HEK293 (cell line): ENCODE results near the gene NFAT5.

ENCODE experiments used
- CTCF ChIA-PET: fragments of 350-600 bp; formaldehyde crosslinking; extraction: SDS; loops from one replicate; lab custom pipeline; 2021; ENCODE audit warnings: antibody characterized with exemption; lab: Yijun Ruan, JAX
- POLR2A ChIA-PET: fragments of 300-600 bp; formaldehyde crosslinking; extraction: SDS; loops from one replicate; lab custom pipeline; 2020; ENCODE audit warnings: antibody characterized with exemption, inconsistent platforms; lab: Yijun Ruan, JAX
- H3K27ac ChIP-seq: fragments of 200-500 bp; sonication (Bioruptor generic); 2 replicates; pipeline ENCODE4 v1.5.1; 2014; ENCODE audit warnings: low read depth, low read length, control low read depth, inconsistent platforms; ENCODE audit errors: extremely low read depth
- H3K36me3 ChIP-seq, 2 experiments: fragments of 200-500 bp in 1 of 2; sonication (Bioruptor generic) in 1 of 2; 1 replicate in 1 of 2; 2 replicates in 1 of 2; pipeline ENCODE4 v1.5.1; 2014 to 2017; ENCODE audit warnings: inconsistent platforms in 2 of 2, low read length in 2 of 2; ENCODE audit not compliant: control insufficient read depth in 2 of 2, insufficient read depth in 1 of 2
- H3K4me1 ChIP-seq: fragments of 200-500 bp; sonication (Bioruptor generic); 2 replicates; pipeline ENCODE4 v1.5.1; 2014; ENCODE audit warnings: mild to moderate bottlenecking, low read length, inconsistent platforms; ENCODE audit not compliant: control insufficient read depth, insufficient read depth
- H3K4me3 ChIP-seq: 2 replicates; pipeline ENCODE4 v1.5.1; 2011; ENCODE audit warnings: low read depth, mild to moderate bottlenecking, control low read depth, low read length, moderate library complexity
- H3K9me3 ChIP-seq: fragments of 200-500 bp; sonication (Bioruptor generic); 2 replicates; pipeline ENCODE4 v1.5.1; 2014; ENCODE audit warnings: low read depth, low read length, inconsistent platforms; ENCODE audit not compliant: control insufficient read depth, insufficient read depth
- GFI1B ChIP-seq: fragments of 450-650 bp; formaldehyde crosslinking; IDR thresholded peaks from 2 replicates; pipeline ENCODE4 v1.5.1; 2016; ENCODE audit warnings: missing biosample characterization, missing genetic modification characterization
- GLI4 ChIP-seq: fragments of 450-650 bp; formaldehyde crosslinking; IDR thresholded peaks from 2 replicates; pipeline ENCODE4 v1.5.1; 2016; ENCODE audit warnings: missing biosample characterization, missing genetic modification characterization
- MEIS1 ChIP-seq: sonication (generic); formaldehyde crosslinking; IDR thresholded peaks from 2 replicates; pipeline ENCODE4 v1.8.1; 2022; ENCODE audit warnings: missing genetic modification reagents, mild to moderate bottlenecking, borderline replicate concordance
- OSR2 ChIP-seq: fragments of 450-650 bp; formaldehyde crosslinking; IDR thresholded peaks from 2 replicates; pipeline ENCODE4 v1.5.1; 2016; ENCODE audit warnings: missing biosample characterization, missing genetic modification characterization
- PRDM1 ChIP-seq: fragments of 450-650 bp; formaldehyde crosslinking; IDR thresholded peaks from 2 replicates; pipeline ENCODE4; 2016; ENCODE audit warnings: missing biosample characterization, missing genetic modification characterization
- RBAK ChIP-seq: fragments of 450-650 bp; formaldehyde crosslinking; IDR thresholded peaks from 2 replicates; pipeline ENCODE4 v1.5.1; 2016; ENCODE audit warnings: missing biosample characterization, missing genetic modification characterization
- ZNF10 ChIP-seq: fragments of 450-650 bp; formaldehyde crosslinking; IDR thresholded peaks from 2 replicates; pipeline ENCODE4 v1.5.1; 2017; ENCODE audit warnings: missing biosample characterization, missing genetic modification characterization
- ZNF138 ChIP-seq: fragments of 450-650 bp; formaldehyde crosslinking; IDR thresholded peaks from 2 replicates; pipeline ENCODE4 v1.5.1; 2016; ENCODE audit warnings: missing biosample characterization, missing genetic modification characterization, borderline replicate concordance
- ZNF155 ChIP-seq: fragments of 450-650 bp; formaldehyde crosslinking; IDR thresholded peaks from 2 replicates; pipeline ENCODE4 v1.5.1; 2016; ENCODE audit warnings: missing biosample characterization, missing genetic modification characterization
- ZNF221 ChIP-seq: fragments of 450-650 bp; formaldehyde crosslinking; IDR thresholded peaks from 2 replicates; pipeline ENCODE4 v1.5.1; 2017; ENCODE audit warnings: missing biosample characterization, missing genetic modification characterization, borderline replicate concordance
- ZNF223 ChIP-seq: fragments of 450-650 bp; formaldehyde crosslinking; IDR thresholded peaks from 2 replicates; pipeline ENCODE4 v1.5.1; 2016; ENCODE audit warnings: missing biosample characterization, missing genetic modification characterization
- ZNF280C ChIP-seq: fragments of 450-650 bp; formaldehyde crosslinking; IDR thresholded peaks from 2 replicates; pipeline ENCODE4 v1.5.1; 2016; ENCODE audit warnings: missing biosample characterization, missing genetic modification characterization
- ZNF292 ChIP-seq: fragments of 450-650 bp; formaldehyde crosslinking; IDR thresholded peaks from 2 replicates; pipeline ENCODE4 v1.5.1; 2016; ENCODE audit warnings: low read depth, missing biosample characterization, missing genetic modification characterization, borderline replicate concordance
- ZNF416 ChIP-seq: fragments of 450-650 bp; formaldehyde crosslinking; IDR thresholded peaks from 2 replicates; pipeline ENCODE4 v1.5.1; 2016; ENCODE audit warnings: missing biosample characterization, missing genetic modification characterization
- ZNF501 ChIP-seq: fragments of 450-650 bp; formaldehyde crosslinking; IDR thresholded peaks from 2 replicates; pipeline ENCODE4 v1.5.1; 2016; ENCODE audit warnings: missing biosample characterization, missing genetic modification characterization
- ZNF585B ChIP-seq: fragments of 450-650 bp; formaldehyde crosslinking; IDR thresholded peaks from 2 replicates; pipeline ENCODE4 v1.5.1; 2016; ENCODE audit warnings: missing biosample characterization, missing genetic modification characterization
- ZNF692 ChIP-seq: fragments of 450-650 bp; formaldehyde crosslinking; IDR thresholded peaks from 2 replicates; pipeline ENCODE4 v1.5.1; 2016; ENCODE audit warnings: missing biosample characterization, missing genetic modification characterization
- ZXDB ChIP-seq: fragments of 450-650 bp; formaldehyde crosslinking; IDR thresholded peaks from 2 replicates; pipeline ENCODE4 v1.5.1; 2016; ENCODE audit warnings: missing biosample characterization, missing genetic modification characterization
- TF ChIP-seq, protein P1 (sequence below): fragments of 450-650 bp; formaldehyde crosslinking; IDR thresholded peaks from 2 replicates; pipeline ENCODE4 v1.5.1; 2016; ENCODE audit warnings: missing biosample characterization, missing genetic modification characterization
- TF ChIP-seq, protein P2 (sequence below): fragments of 450-650 bp; formaldehyde crosslinking; IDR thresholded peaks from 2 replicates; pipeline ENCODE4 v1.5.1; 2016; ENCODE audit warnings: missing biosample characterization, missing genetic modification characterization, borderline replicate concordance
- TF ChIP-seq, protein P3 (sequence below): fragments of 450-650 bp; formaldehyde crosslinking; IDR thresholded peaks from 2 replicates; pipeline ENCODE4 v1.5.1; 2016; ENCODE audit warnings: missing biosample characterization, missing genetic modification characterization, borderline replicate concordance

The NFAT5 gene

GRCh38 chr16:69600202-69600601, 34.4 kb downstream of the NFAT5 start:
- TF ChIP-seq PRDM1 (tag by site-specific recombination) = peak; percentile 53; the same call in 1 of the 2 replicates
- no peak for TF ChIP-seq GFI1B (tag by site-specific recombination)
- ChIA-PET POLR2A (no interaction called here), CTCF (interaction anchor here (0.6 to 0.8 kb wide), 2 partner anchors 132 to 223 kb away, joined by 3 read pairs; no protein-coding TSS in a partner anchor)

GRCh38 chr16:69601250-69601649, 35.5 kb downstream of the NFAT5 start:
- Histone ChIP-seq H3K4me3 (no peak overlapping the region), H3K9me3 (no peaks in the 10 kb centered on the region), H3K36me3 (peaks cover 0 to 3% of the 10 kb centered on the region in 2 experiments; a peak in 1 of 3 replicates), H3K27ac (no peak overlapping the region), H3K4me1 (0 out of 2 replicates have a peak, but pooled peaks cover under 1% of the 10 kb centered on the region)
- CTCF ChIA-PET = interaction anchor here (0.5 kb wide), 1 partner anchor 10 kb away, joined by 5 read pairs; no protein-coding TSS in a partner anchor
- POLR2A ChIA-PET = no interaction called here
- TF ChIP-seq ZNF280C (tag by site-specific recombination) = no peak
- TF ChIP-seq, protein P1, sequence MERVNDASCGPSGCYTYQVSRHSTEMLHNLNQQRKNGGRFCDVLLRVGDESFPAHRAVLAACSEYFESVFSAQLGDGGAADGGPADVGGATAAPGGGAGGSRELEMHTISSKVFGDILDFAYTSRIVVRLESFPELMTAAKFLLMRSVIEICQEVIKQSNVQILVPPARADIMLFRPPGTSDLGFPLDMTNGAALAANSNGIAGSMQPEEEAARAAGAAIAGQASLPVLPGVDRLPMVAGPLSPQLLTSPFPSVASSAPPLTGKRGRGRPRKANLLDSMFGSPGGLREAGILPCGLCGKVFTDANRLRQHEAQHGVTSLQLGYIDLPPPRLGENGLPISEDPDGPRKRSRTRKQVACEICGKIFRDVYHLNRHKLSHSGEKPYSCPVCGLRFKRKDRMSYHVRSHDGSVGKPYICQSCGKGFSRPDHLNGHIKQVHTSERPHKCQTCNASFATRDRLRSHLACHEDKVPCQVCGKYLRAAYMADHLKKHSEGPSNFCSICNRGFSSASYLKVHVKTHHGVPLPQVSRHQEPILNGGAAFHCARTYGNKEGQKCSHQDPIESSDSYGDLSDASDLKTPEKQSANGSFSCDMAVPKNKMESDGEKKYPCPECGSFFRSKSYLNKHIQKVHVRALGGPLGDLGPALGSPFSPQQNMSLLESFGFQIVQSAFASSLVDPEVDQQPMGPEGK = no peak
- TF ChIP-seq ZNF501 (tag by site-specific recombination) = no peak
- TF ChIP-seq ZXDB (tag by site-specific recombination) = no peak
- TF ChIP-seq ZNF292 = no peak
- no peak for TF ChIP-seq ZNF416
- TF ChIP-seq ZNF221 (tag by site-specific recombination) = no peak

More at GRCh38 chr16:69600202-69600601, 34.4 kb downstream of the NFAT5 start:
- Histone ChIP-seq H3K4me1 (0 out of 2 replicates have a peak, but pooled peaks cover 3% of the 10 kb centered on the region), H3K36me3 (peaks cover 0 to 3% of the 10 kb centered on the region in 2 experiments; a peak in 1 of 3 replicates), H3K4me3 (no peak overlapping the region), H3K9me3 (no peaks in the 10 kb centered on the region), H3K27ac (no peak overlapping the region)

- no peak overlapping the region for H3K4me3 ChIP-seq
- peaks cover 0 to 6% of the 10 kb centered on the region in 2 experiments; a peak in 1 of 3 replicates for H3K36me3 ChIP-seq
- TF ChIP-seq, protein P2, sequence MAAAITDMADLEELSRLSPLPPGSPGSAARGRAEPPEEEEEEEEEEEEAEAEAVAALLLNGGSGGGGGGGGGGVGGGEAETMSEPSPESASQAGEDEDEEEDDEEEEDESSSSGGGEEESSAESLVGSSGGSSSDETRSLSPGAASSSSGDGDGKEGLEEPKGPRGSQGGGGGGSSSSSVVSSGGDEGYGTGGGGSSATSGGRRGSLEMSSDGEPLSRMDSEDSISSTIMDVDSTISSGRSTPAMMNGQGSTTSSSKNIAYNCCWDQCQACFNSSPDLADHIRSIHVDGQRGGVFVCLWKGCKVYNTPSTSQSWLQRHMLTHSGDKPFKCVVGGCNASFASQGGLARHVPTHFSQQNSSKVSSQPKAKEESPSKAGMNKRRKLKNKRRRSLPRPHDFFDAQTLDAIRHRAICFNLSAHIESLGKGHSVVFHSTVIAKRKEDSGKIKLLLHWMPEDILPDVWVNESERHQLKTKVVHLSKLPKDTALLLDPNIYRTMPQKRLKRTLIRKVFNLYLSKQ (tag by site-specific recombination) = no peak
- no peak for TF ChIP-seq OSR2
- no peak for TF ChIP-seq ZNF10 (tag by site-specific recombination)
- TF ChIP-seq ZNF223 (tag by site-specific recombination) = no peak
- TF ChIP-seq ZNF155 (tag by site-specific recombination) = no peak
- no peak for TF ChIP-seq ZNF692
- TF ChIP-seq ZNF138 (tag by site-specific recombination) = no peak
- no peak for TF ChIP-seq MEIS1 (CRISPR knock-in tag)
- TF ChIP-seq, protein P3, sequence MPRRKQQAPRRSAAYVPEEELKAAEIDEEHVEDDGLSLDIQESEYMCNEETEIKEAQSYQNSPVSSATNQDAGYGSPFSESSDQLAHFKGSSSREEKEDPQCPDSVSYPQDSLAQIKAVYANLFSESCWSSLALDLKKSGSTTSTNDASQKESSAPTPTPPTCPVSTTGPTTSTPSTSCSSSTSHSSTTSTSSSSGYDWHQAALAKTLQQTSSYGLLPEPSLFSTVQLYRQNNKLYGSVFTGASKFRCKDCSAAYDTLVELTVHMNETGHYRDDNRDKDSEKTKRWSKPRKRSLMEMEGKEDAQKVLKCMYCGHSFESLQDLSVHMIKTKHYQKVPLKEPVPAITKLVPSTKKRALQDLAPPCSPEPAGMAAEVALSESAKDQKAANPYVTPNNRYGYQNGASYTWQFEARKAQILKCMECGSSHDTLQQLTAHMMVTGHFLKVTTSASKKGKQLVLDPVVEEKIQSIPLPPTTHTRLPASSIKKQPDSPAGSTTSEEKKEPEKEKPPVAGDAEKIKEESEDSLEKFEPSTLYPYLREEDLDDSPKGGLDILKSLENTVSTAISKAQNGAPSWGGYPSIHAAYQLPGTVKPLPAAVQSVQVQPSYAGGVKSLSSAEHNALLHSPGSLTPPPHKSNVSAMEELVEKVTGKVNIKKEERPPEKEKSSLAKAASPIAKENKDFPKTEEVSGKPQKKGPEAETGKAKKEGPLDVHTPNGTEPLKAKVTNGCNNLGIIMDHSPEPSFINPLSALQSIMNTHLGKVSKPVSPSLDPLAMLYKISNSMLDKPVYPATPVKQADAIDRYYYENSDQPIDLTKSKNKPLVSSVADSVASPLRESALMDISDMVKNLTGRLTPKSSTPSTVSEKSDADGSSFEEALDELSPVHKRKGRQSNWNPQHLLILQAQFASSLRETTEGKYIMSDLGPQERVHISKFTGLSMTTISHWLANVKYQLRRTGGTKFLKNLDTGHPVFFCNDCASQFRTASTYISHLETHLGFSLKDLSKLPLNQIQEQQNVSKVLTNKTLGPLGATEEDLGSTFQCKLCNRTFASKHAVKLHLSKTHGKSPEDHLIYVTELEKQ (tag by site-specific recombination) = no peak
- no peak for TF ChIP-seq RBAK (tag by site-specific recombination)
- no peak for TF ChIP-seq ZNF585B (tag by site-specific recombination)
- no peak for TF ChIP-seq GLI4
- H3K4me1 ChIP-seq = peaks cover 15% of the 10 kb centered on the region
- ChIA-PET POLR2A (no interaction called here), CTCF (no interaction called here)
- no peak overlapping the region for H3K27ac ChIP-seq
- H3K9me3 ChIP-seq = no peaks in the 10 kb centered on the region
These were observed 41.2 kb downstream of the NFAT5 start for GRCh38 chr16:69606985-69607384.
